Activated T-cell treated with anti-CD3 and anti-CD28 coated beads, Interleukin-2, amount 50 U/mL, for 72 hours (primary cell): ENCODE measurements around the gene JAM2. TPM values are rescaled to one million over a fixed set of nuclear protein-coding genes. Genes with fewer than 3 reads are reported as not detected.

ENCODE experiments used
- total RNA-seq, 2 donors: library from RNA; stranded (reverse); gene quantifications; one replicate each; pipeline ENCODE4 v1.2.3, GENCODE V29; 2022

The JAM2 gene
- total RNA-seq, 2 donors from 2014 or later, result 2.0 to 2.7 TPM

Other genes with a start within 250 kb of the JAM2 start
- gene MRPL39, start 31.8 kb upstream of the JAM2 start, total RNA-seq, result 10 to 100 TPM; 42.8 to 50.9 TPM
- gene ATP5PF, start 95.6 kb downstream of the JAM2 start, total RNA-seq, result 10 to 100 TPM; 90.0 to 92.1 TPM
- gene GABPA, start 95.7 kb downstream of the JAM2 start, total RNA-seq, result 10 to 100 TPM; 27.3 to 29.7 TPM